ENCODE measurements around the gene TGFB3. TPM values are rescaled to one million over a fixed set of nuclear protein-coding genes. Genes with fewer than 3 reads are reported as not detected.
A peak's percentile ranks its signal among the peaks of the same experiment; 100 is the strongest.

TGFB3 gene
- total RNA-seq, 1 donor from 2014 or later, result 25.4 TPM

DNA sequence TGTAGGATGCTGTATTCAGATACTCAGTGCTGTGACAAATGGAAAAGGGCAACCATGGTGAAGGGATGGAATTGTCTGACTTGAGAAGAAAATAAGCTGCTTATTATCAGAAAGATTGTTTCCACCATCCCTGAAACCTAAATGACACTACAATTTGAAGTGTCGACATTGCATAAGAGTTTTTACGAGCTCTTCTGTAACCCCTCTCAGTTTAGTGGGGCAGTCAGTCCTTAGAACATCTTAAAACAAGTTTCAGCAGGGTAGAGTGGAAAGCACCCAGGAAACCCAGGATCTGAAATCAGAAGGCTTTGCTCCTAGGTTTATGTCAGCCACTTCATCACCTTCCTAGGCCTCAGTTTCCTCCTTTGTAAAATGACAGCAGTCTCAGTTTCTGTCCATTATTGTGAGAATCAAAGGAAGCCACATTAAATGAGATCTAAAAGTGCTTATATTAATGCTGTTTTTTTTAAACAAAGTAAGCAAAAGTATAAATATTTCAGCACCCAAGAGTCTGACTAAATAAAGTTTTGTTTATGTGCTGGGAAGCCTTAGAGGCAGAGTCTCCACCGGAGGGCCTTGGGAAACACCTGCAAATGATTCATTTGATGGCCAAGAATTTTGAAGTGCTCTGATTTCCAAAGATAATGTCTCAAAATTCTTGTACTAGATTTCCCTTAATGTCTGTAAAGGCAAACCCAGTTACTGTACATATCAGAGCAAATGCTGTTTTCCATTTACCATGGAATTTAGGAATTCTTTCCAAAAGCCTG, 5.6 kb upstream of the TGFB3 start:
- Histone ChIP-seq H3K36me3 (peaks cover 11% of the 10 kb centered on the region), H3K9me3 (no peaks in the 10 kb centered on the region), H3K4me3 (no peak overlapping the region), H3K27me3 (no peaks in the 10 kb centered on the region), H3K4me1 (peaks cover 40% of the 10 kb centered on the region), H3K27ac (peak overlapping the region; percentile 11)
- ATAC-seq, result no peak
- TF ChIP-seq, protein P1, sequence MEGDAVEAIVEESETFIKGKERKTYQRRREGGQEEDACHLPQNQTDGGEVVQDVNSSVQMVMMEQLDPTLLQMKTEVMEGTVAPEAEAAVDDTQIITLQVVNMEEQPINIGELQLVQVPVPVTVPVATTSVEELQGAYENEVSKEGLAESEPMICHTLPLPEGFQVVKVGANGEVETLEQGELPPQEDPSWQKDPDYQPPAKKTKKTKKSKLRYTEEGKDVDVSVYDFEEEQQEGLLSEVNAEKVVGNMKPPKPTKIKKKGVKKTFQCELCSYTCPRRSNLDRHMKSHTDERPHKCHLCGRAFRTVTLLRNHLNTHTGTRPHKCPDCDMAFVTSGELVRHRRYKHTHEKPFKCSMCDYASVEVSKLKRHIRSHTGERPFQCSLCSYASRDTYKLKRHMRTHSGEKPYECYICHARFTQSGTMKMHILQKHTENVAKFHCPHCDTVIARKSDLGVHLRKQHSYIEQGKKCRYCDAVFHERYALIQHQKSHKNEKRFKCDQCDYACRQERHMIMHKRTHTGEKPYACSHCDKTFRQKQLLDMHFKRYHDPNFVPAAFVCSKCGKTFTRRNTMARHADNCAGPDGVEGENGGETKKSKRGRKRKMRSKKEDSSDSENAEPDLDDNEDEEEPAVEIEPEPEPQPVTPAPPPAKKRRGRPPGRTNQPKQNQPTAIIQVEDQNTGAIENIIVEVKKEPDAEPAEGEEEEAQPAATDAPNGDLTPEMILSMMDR (IDR thresholded peaks at IDR 0.05), result no peak
- intact Hi-C loops (cut with DNase I), result no loop called here
- DNase-seq, result no peak

DNA sequence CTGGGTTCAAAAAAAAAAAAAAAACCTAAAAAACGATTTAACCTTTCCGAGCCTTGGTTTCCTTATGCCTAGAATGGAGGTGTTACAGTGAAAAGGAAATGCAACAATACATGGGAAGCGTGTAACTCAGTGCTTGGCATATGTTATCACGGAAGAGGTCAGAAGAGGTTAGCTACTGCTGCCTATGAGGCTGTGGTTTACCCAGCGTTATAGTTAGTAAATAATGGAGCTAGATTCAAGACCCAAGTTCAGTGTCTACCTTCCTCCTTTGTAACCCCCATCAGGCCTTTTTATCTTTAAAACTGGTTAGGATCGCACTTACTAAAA, 4.6 kb upstream of the TGFB3 start:
- Histone ChIP-seq H3K27ac (peak overlapping the region; percentile 87), H3K36me3 (peaks cover 1% of the 10 kb centered on the region), H3K4me1 (peaks cover 43% of the 10 kb centered on the region), H3K9me3 (no peaks in the 10 kb centered on the region), H3K27me3 (no peaks in the 10 kb centered on the region), H3K4me3 (peak overlapping the region; percentile 100)
- intact Hi-C loops (cut with DNase I), result no loop called here
- DNase-seq (no peak), ATAC-seq (no peak)
- TF ChIP-seq, protein P1 (IDR thresholded peaks at IDR 0.05), result no peak

DNA sequence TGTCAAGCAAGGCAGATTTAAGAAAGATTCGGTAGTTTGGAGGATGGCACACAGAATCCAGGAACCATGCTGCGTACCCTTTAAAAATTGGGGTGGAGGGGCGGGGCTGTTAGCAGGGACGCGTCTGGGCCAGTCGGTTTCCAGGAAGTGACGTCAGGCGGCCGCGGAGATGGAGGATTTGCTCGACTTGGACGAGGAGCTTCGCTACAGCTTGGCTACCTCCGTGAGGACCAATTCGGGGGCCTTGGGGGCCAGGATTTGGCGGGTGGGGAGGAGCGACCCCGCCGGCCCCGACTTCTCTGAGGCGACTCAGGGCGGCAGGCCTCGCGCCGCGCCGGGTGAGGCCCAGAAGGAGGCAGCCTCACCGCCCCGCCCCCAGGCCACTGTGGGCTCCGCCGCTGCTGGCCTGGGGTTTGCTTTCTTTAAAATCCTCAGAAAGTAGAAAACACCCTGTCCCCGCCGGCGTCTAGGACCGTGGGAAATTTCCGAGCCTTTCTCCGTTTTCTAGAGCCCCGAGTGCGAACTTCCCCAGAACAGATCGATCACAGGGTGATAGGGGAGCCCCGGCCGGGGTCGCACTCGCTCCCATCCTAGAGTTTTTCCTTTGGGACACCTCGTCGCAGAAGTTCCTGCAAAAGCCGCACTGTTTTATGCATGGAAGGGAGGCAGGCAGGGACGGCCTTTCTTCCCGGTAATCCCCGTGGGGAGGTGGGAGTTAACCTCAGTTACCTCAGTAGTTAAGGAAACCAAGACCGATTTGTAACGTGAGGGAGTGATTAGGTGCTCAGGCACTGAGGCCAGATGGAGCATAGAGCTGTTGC, 4.0 kb upstream of the TGFB3 start, which contains the start of gene IFT43:
TSS of gene IFT43 (plus strand) at position 146 of the 821 bp plus-strand sequence. CDS start at position 170, 24 bp downstream.
- Histone ChIP-seq H3K4me3 (peak within 1 kb of the TSS; percentile 100), H3K4me1 (peaks cover 47% of the 10 kb centered on the region), H3K27me3 (no peaks in the 10 kb centered on the region), H3K9me3 (no peaks in the 10 kb centered on the region), H3K27ac (peak within 1 kb of the TSS; percentile 87), H3K36me3 (no peaks in the 10 kb centered on the region)
- peak; percentile 78 for ATAC-seq
- TF ChIP-seq, protein P1 (IDR thresholded peaks at IDR 0.05), result no peak
- DNase-seq, result peak; percentile 97
- intact Hi-C loops (cut with DNase I), result no loop called here

DNA sequence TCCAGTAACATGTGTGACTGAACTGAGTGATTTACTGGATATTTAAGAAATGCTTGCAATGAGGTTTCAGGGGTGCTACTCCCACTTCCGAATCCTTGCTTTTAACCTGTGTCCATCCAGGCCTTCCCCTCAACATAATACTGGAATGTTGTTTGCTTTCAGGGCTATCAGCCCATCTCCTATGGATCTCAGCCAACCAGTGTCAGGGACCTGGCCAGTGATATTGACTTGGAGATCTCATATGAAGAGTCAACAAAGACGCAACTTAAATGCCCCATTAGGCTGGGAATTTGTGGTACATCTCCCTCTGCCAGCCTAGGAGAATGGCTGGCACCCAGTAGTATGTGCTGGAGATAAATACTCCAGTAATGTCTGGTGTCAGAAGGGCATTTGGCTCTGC, 2.9 kb upstream of the TGFB3 start:
- TF ChIP-seq, protein P1 (IDR thresholded peaks at IDR 0.05), result no peak
- intact Hi-C loops (cut with DNase I), result no loop called here
- Histone ChIP-seq H3K4me1 (peaks cover 45% of the 10 kb centered on the region), H3K36me3 (no peaks in the 10 kb centered on the region), H3K9me3 (no peaks in the 10 kb centered on the region), H3K4me3 (no peak overlapping the region), H3K27ac (no peak overlapping the region), H3K27me3 (no peaks in the 10 kb centered on the region)
- no peak for ATAC-seq
- no peak for DNase-seq

DNA sequence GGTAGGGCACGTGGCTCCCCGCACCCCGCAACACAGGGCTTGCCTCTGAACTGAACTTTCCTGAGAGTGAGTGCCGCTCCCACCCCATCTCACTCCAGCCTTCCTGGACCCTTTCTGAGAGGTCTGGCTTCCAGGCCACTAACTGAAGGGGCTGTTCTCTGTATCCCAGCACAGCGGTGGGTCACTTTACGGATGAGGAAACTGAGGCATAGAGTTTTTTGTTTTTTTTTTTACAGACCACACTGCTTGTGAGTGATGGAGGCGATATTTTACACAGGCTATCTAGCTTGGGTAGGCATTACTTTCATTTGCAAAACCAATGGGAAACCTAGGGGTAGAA, 1.2 kb upstream of the TGFB3 start:
- Histone ChIP-seq H3K27me3 (no peaks in the 10 kb centered on the region), H3K9me3 (no peaks in the 10 kb centered on the region), H3K4me3 (peak overlapping the region; percentile 78), H3K27ac (peak overlapping the region; percentile 94), H3K4me1 (peaks cover 50% of the 10 kb centered on the region), H3K36me3 (no peaks in the 10 kb centered on the region)
- DNase-seq, result no peak
- TF ChIP-seq, protein P1 (IDR thresholded peaks at IDR 0.05), result no peak
- intact Hi-C loops (cut with DNase I), result no loop called here
- ATAC-seq, result no peak
